Measurements from ENCODE around the gene PAX5.

DNA sequence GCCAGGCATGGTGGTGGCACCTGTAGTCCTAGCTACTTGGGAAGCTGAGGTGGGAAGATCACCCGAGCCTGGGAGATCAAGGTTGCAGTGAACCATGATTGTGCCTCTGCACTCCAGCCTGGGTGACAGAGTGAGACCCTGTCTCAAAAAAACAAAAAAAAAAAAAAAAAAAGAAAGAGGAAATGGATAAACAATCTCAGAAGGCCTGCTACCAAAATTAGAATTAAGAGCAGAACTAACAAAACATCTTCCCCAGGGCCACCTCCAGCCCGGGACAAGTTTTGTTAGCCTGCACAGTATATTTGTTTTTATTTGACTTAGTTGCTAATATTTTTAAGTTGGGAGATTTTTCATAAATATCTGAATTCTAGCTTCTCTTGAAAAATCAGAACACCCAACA is 23.1 kb downstream of the PAX5 start:
- TF ChIP-seq POLR2A (IDR thresholded peaks at IDR 0.05) (no peak), POLR2AphosphoS5 (IDR thresholded peaks at IDR 0.05; ENCODE audit: insufficient read depth in 1 of 2, low read depth in 1 of 2) (no peak)
- TF ChIP-seq, protein P1, sequence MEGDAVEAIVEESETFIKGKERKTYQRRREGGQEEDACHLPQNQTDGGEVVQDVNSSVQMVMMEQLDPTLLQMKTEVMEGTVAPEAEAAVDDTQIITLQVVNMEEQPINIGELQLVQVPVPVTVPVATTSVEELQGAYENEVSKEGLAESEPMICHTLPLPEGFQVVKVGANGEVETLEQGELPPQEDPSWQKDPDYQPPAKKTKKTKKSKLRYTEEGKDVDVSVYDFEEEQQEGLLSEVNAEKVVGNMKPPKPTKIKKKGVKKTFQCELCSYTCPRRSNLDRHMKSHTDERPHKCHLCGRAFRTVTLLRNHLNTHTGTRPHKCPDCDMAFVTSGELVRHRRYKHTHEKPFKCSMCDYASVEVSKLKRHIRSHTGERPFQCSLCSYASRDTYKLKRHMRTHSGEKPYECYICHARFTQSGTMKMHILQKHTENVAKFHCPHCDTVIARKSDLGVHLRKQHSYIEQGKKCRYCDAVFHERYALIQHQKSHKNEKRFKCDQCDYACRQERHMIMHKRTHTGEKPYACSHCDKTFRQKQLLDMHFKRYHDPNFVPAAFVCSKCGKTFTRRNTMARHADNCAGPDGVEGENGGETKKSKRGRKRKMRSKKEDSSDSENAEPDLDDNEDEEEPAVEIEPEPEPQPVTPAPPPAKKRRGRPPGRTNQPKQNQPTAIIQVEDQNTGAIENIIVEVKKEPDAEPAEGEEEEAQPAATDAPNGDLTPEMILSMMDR (IDR thresholded peaks at IDR 0.05) = no peak
